GM21381 (cell line): Measurements from ENCODE around the gene RAPGEF5.

Source experiments
- ATAC-seq: cut with Tn5 transposase; IDR thresholded peaks from one replicate; pipeline ENCODE4 v1.9.1; 2021; ENCODE audit warnings: mild to moderate bottlenecking, moderate library complexity; ENCODE audit not compliant: unreplicated experiment

Gene RAPGEF5

GRCh38 chr7:22269963-22270362 is 87.0 kb downstream of the RAPGEF5 start:
- ATAC-seq, result no peak

- ATAC-seq, result no peak
Measured at GRCh38 chr7:22268884-22269421, 88.0 kb downstream of the RAPGEF5 start.

DNA sequence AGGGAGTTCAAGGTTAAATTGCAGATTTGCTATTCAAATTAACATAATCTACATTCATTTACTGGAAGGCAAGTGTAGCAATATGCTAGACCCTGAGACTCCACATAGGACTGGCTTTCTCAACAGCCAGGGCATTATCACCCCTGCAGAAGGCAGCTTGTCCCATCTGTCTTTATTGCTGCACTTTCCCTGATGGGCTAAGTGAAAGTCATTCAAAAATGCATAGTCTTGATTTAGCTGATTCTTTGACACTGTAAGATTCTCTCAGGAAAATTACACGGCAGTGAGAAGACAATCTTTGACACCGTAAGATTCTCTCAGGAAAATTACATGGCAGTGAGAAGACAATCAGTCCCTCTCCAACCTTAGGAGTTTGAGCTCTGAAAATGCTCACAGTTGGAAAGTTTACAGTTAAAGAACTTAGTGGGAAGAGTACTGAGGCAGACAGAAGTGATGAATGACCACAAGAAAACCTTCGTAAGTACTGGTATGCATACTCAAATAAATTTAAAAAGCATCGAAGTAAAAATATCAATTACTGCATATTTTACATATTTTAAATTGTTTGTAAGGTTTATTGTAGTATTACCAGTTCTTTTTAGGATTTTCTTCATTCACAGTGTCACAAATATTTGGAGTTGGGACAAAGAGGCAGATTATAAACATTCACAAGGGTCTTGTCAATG is 88.9 kb downstream of the RAPGEF5 start:
- no peak for ATAC-seq

- ATAC-seq, result no peak
Measured at GRCh38 chr7:22262538-22262937, 94.4 kb downstream of the RAPGEF5 start.

DNA sequence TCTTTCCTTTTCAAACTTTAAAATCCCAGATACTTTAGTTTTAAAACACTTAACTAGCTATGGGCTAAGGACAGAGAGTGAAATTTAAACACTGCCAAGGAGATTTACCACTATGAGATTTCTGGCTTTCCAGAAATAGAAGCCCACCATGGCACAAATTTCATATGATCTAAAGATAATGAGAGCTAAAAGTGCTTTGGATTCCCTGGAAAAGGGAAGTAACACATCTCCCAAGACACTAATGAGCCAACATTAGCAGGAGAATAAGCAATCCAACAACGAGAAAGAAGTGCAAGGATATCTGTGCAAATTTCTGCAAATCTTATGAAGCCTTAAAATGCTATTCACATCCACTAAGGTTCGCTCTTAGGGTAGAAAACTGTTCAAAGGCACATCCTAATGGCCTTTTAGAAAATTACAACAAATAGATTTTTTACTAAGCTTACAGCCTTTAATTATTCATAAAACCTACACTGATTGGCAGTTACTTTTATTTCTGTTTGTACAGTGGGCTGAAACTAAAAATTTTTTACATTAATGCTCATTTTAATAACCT is 100.3 kb downstream of the RAPGEF5 start:
- ATAC-seq, result no peak

GRCh38 chr7:22255834-22256233 is 101.1 kb downstream of the RAPGEF5 start:
- ATAC-seq, result no peak

DNA sequence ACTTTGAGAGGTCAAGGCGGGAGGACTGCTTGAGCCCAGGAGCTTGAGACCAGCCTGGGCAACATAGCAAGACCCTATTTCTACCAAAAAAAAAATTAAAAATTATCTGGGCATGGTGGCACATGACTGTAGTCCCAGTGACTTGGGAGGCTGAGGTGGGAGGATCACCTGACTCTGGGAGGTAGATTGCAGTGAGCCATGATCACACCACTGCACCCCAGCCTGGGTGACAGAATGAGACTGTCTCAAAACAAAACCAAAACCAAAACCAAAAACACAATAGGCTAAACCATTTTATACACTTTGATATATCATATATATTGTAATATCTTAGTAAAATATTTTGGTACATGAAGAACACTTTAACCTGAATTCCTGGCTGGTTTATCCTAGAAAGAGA is 101.6 kb downstream of the RAPGEF5 start:
- no peak for ATAC-seq

GRCh38 chr7:22252936-22253536 is 103.9 kb downstream of the RAPGEF5 start:
- no peak for ATAC-seq

DNA sequence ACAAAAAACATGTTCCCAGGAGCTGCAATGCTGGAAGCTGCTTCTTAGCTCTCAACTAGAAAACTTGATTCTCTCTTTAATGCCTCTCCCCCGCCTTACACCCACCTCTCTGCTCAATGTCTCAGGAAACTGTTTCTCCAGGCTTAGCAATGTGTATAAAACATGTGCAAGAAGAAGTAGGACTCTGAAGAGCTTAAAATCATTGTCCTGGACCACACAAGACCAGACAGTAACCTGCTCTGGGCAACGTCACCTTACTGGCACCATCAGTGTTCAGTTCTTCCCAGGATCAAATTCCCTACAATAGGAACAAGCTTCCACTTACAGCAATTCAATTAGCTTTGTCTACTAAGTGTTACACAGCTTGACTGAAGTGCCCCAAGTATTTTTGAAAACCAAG is 104.9 kb downstream of the RAPGEF5 start:
- ATAC-seq, result no peak

GRCh38 chr7:22251281-22251680 is 105.7 kb downstream of the RAPGEF5 start:
- no peak for ATAC-seq

- no peak for ATAC-seq
Measured at GRCh38 chr7:22250390-22250789, 106.6 kb downstream of the RAPGEF5 start.

DNA sequence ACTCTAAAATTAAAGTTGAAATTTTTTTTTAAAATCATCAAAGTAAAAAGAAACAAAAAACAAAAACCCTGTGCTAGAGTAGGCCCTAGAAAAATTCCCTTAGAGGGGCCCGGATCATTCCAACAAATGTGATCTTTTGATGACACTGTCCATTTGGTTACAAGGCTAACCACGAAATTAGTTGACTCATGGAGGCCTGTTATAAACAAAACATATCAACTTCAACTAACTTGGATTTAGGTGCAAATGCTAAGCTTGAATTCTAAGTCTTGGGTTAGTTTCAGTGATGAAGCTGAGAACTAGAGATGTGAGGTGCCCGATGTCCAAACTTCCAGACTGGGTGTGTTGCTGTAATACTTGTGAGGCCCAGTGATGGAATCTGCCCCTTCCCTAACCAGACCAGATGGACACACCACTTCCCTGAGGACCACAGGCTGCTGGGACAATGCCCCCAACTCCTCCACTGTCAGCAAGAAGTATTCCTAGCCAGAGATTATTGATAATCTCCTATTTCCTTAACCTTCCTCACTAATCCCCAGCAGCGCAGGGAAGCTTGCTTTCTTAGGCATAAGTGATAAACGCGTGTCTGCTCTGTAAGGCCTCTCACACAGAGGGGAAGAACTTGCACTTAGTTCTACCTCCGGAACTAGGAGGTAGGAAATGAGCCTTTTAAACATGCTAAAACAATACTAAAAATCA is 108.7 kb downstream of the RAPGEF5 start:
- no peak for ATAC-seq

DNA sequence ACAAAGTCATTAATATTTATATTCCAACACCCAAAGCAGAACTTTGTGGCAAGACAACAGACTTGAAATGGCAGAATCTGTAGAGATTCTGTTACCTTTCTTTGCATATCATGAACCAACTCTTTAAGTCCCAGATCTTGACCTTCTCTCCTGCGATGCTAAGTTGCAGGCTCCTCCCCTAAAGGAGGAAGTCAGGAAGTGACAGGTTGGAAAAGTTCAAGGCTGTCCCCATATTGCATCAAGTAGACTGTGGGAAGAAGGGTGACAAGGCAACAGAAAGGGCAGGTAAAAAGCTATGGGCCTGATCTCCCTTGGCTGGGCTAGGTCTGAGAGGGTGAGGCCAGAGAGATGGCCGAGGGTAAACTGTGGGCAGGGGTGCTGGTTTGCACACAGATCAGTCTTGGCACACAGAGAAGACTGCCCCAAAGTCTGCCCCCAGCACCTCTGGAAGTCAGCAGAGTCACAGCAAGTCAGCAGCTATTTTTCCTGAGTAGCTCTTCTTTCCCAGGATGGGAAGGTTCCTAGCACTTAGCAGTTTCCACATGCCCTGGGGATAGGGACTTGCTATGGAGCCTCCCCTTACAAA is 115.1 kb downstream of the RAPGEF5 start:
- ATAC-seq, result no peak

DNA sequence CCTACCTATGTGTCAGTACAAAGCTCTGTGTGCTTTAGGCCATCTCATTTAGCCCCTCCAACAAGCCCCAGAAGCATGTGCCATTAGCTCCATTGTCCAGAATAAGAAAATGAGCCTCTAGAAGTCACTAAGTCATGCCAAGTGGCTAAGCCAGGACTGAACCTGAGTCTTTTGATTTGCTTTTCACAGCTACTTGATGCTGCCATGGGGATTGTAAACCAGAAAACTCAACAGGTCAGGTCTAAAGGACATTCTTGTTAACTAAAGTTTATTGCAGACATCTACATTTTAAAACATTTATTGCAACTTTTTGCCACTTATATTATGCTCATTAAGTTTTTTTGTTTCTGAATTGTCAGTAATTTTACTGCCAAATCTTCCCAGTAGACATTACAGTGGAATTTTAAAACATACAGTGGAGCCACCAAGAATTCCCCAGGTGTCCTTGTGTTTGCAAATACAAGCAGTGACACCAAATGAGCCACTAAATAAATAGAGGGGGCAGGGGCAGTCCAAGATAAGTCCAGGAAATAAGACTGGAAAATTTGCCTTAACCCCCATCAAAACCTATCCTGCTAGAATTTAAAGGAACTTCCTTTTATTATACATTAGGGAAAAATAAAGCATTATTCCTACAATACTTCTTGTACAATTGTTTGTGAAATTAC is 115.9 kb downstream of the RAPGEF5 start:
- no peak for ATAC-seq

DNA sequence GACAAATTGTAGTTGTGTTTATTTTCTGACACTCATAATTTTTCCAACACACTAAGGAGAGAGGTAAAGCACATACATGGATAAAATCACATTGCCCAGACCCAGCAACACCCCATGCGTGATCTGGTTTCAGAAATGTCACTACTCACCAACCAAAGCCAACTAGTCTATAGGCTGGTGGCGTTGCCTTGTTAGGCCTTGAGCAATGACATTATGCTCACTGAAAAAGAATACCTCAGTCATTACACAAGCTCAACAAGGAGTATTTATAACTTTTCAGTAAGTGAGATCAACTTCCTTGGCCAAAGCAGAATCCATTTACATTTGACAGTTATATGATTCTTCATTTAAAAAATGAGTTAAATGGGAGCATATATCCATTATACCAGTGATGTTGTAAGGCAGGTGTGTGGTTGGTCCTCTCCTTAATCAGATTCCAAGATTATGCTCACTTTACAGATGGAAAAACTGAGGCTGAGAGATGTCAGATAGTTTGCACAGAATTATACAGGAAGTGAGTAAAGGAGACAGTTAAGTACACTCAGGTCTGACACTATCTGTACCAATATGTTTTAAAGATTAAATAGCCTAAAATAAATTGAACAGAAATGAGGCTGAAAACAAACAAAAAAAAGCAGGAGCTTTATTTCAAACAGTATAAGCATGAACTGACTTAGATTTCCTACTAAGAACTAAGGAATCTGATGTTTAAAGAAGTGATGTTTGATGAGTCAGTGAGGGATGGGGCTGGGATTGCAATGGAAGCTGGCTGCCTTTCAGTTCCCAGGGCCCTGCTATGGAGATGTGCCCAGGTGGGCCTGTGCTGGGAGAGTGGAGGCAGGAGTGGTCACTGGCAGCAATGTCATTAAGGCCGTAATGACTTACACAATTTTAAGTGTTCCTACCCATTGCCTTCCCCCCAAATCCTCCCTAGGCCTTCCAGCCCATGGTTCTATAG is 118.3 kb downstream of the RAPGEF5 start:
- no peak for ATAC-seq

- ATAC-seq, result no peak
Measured at GRCh38 chr7:22235134-22235533, 121.8 kb downstream of the RAPGEF5 start.

DNA sequence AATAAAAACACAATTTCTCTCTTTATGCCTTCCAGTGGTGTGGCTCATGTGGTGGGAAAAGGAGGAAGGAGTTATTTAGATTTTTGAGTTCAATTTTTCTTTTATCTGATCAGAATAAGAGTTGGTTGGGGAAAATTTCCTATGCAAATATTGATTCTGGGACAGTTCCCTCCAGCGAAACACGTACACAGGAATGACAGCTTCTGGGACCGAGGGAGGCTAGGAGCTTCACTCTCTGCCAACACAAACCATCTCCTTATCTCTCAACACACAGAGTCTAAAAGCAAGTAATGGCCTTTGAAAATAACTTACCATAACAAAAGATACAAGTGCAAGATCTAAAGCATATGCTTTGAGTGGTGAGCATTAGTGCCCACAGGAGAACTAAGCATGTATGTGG is 122.7 kb downstream of the RAPGEF5 start:
- no peak for ATAC-seq

- ATAC-seq, result no peak
Measured at GRCh38 chr7:22231806-22232205, 125.1 kb downstream of the RAPGEF5 start.

DNA sequence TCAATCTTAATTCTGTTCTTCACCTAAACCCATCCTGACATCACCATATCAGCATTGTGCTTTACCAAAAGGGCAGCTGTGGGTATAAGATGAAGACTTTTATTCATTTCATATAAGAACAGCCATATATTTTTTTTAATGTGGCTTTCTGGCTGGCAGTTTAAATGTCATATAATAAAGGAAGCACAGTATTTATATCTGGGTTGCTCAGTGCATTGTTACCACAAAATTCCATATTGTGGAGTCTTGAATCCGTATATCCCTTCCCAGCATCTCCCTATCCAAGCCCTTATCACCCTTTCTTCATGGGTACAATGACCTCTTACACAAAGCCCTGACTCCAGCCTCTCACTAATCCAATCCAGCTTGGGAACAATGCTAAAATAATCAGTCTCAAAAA is 125.8 kb downstream of the RAPGEF5 start:
- ATAC-seq, result no peak

- no peak for ATAC-seq
Measured at GRCh38 chr7:22230238-22230637, 126.7 kb downstream of the RAPGEF5 start.
